Type B pancreatic cell (in vitro differentiated cells): ENCODE measurements around the gene VMO1. TPM values are rescaled to one million over a fixed set of nuclear protein-coding genes. Genes with fewer than 3 reads are reported as not detected.

Source experiments
- DNase-seq: peaks from one replicate; pipeline ENCODE4 v3.0.0; 2021; ENCODE audit warnings: mixed read lengths; ENCODE audit not compliant: unreplicated experiment; ENCODE audit errors: extremely low spot score
- H3K27ac Mint-ChIP-seq: 2 replicates; pipeline ENCODE4 v1.8.0; 2021; ENCODE audit warnings: mild to moderate bottlenecking, mixed read lengths
- H3K27me3 Mint-ChIP-seq: 2 replicates; pipeline ENCODE4 v1.8.0; 2021; ENCODE audit warnings: mixed read lengths
- H3K36me3 Mint-ChIP-seq: 2 replicates; pipeline ENCODE4 v1.8.0; 2021; ENCODE audit warnings: mixed read lengths
- H3K4me1 Mint-ChIP-seq: one replicate; pipeline ENCODE4 v1.8.0; 2021; ENCODE audit warnings: mixed read lengths; ENCODE audit not compliant: unreplicated experiment
- H3K4me3 Mint-ChIP-seq: 2 replicates; pipeline ENCODE4 v1.8.0; 2021; ENCODE audit warnings: mild to moderate bottlenecking, mixed read lengths
- H3K9me3 Mint-ChIP-seq: 2 replicates; pipeline ENCODE4 v1.8.0; 2021; ENCODE audit warnings: mixed read lengths
- total RNA-seq: library from RNA; stranded (reverse); gene quantifications from 2 replicates; pipeline ENCODE4 v1.2.1, GENCODE V29; 2021; ENCODE audit warnings: low replicate concordance
- TF ChIP-seq, protein P1 (sequence below): fragments of 200-600 bp; sonication (generic); conservative IDR thresholded peaks from 2 replicates; pipeline ENCODE4 v1.5.0; 2021; ENCODE audit warnings: antibody characterized with exemption, mild to moderate bottlenecking

VMO1 gene
- total RNA-seq, 1 donor from 2014 or later, result 1.8 TPM

DNA sequence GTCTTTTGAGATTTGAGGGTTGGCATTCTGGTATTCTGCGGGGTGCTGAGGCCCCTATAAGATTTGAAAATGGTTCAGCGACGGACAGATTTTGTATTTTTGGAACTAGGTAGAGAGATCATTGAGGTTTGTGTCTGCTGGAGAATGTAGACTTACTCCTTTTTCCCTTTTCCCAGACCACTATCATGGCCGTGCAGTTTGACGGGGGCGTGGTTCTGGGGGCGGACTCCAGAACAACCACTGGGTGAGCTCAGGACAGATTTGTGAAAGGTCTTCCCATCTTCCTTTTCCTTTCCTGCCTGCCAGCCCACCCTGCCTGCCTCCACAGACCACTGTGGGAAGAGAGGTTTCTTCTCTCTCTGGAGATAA lies 10.4 kb upstream of the VMO1 start:
- Mint-ChIP-seq H3K9me3 (no peaks in the 10 kb centered on the region), H3K27me3 (no peaks in the 10 kb centered on the region), H3K4me3 (peak overlapping the region; percentile 100), H3K36me3 (peaks cover 5% of the 10 kb centered on the region), H3K27ac (peak overlapping the region; percentile 97), H3K4me1 (peaks cover 14% of the 10 kb centered on the region)
- DNase-seq, result no peak
- TF ChIP-seq, protein P1, sequence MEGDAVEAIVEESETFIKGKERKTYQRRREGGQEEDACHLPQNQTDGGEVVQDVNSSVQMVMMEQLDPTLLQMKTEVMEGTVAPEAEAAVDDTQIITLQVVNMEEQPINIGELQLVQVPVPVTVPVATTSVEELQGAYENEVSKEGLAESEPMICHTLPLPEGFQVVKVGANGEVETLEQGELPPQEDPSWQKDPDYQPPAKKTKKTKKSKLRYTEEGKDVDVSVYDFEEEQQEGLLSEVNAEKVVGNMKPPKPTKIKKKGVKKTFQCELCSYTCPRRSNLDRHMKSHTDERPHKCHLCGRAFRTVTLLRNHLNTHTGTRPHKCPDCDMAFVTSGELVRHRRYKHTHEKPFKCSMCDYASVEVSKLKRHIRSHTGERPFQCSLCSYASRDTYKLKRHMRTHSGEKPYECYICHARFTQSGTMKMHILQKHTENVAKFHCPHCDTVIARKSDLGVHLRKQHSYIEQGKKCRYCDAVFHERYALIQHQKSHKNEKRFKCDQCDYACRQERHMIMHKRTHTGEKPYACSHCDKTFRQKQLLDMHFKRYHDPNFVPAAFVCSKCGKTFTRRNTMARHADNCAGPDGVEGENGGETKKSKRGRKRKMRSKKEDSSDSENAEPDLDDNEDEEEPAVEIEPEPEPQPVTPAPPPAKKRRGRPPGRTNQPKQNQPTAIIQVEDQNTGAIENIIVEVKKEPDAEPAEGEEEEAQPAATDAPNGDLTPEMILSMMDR, result no peak

DNA sequence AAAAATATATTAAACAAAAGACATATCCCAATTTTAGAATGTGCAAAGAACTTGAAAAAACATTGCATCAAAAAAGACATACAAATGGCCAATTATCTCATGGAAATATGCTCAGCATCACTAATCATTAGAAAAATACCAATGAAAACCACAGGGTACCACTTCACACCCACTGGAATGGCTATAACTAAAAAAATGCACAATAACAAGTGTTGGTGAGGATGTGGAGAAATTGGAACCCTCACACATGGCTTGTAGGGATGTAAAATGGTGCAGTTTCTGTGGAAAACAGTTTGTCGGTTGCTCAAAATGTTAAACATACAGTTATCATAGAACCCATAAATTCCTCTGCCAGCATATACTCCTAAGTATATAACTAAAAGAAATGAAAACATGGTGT lies 9.0 kb upstream of the VMO1 start:
- H3K4me3 Mint-ChIP-seq, result peak overlapping the region; percentile 100
- H3K4me1 Mint-ChIP-seq, result peaks cover 6% of the 10 kb centered on the region
- peaks cover 5% of the 10 kb centered on the region for H3K36me3 Mint-ChIP-seq
- peaks cover 3% of the 10 kb centered on the region for H3K27me3 Mint-ChIP-seq
- TF ChIP-seq, protein P1, result no peak
- no peaks in the 10 kb centered on the region for H3K9me3 Mint-ChIP-seq
- H3K27ac Mint-ChIP-seq, result peak overlapping the region; percentile 97
- no peak for DNase-seq

DNA sequence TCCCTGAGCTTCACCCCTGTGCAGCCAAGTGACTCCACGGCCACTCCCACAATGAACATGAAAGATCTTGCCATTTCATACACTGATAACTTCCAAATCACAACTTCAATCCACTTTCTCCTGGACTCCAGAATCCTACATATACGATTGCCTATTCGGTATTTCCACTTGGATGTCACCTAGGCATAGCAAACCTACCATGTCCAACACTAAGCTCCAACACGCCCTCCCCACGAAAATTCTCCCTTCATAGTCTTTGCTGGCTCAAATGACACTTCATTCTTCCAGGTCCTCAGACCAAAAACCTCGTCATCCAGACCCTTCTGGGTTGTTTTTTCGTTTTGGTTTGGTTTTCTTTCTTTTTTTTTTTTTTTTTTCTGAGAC lies 4.5 kb upstream of the VMO1 start:
- no peaks in the 10 kb centered on the region for H3K9me3 Mint-ChIP-seq
- no peak for DNase-seq
- peak overlapping the region; percentile 84 for H3K27ac Mint-ChIP-seq
- H3K36me3 Mint-ChIP-seq, result no peaks in the 10 kb centered on the region
- TF ChIP-seq, protein P1, result no peak
- H3K4me1 Mint-ChIP-seq, result peaks cover 15% of the 10 kb centered on the region
- H3K4me3 Mint-ChIP-seq, result peak overlapping the region; percentile 83
- peaks cover 12% of the 10 kb centered on the region for H3K27me3 Mint-ChIP-seq

DNA sequence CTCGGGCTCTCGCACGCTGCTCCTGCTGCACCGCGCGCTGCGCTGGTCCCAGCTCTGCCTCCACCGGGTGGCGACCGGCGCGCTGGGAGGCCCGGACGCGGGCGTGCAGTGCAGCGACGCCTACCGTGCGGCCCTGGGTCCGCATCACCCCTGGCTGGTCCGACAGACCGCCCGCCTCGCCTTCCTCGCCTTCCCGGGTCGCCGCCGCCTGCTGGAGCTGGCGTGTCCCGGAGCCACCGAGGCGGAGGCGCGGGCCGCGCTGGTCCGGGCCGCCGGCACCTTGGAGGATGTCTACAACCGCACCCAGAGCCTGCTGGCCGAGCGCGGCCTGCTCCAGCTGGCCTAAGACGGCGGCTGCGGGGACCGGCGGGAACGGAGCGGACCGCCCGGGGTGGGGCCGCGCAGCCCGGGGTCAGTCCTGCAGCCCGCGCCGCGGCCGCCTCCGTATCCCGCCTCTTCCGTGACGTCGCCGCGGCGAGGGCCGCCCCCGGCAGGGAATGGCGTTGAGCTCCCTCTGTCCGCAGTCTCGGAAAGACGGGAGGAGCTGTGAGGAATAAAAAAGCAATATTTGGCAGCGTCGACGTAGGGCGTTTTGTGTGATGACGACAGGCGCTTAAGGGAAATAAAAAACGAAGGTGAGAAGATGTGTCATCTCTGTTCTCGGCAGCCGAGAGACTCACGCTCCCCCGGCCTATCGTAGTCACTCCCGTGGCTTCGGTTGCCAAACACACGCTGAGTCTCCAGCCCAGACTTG lies 4.0 kb upstream of the VMO1 start:
- Mint-ChIP-seq H3K27ac (peak overlapping the region; percentile 84), H3K36me3 (no peaks in the 10 kb centered on the region), H3K27me3 (peaks cover 12% of the 10 kb centered on the region), H3K4me3 (peak overlapping the region; percentile 83), H3K4me1 (peaks cover 14% of the 10 kb centered on the region), H3K9me3 (no peaks in the 10 kb centered on the region)
- TF ChIP-seq, protein P1, result peak; percentile 83
- peak; percentile 90 for DNase-seq

DNA sequence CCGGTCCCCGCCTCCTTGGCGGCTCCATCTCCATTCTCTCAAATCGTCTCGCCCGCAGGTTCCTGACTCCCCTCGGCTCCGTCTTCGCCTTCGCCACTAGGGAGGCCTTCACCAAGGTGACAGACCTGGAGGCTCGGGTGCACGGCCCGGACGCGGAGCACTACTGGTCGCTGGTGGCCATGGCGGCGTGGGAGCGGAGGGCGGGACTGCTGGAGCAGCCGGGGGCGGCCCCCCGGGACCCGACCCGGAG lies 3.5 kb upstream of the VMO1 start:
- H3K4me3 Mint-ChIP-seq, result peak overlapping the region; percentile 91
- H3K9me3 Mint-ChIP-seq, result no peaks in the 10 kb centered on the region
- TF ChIP-seq, protein P1, result no peak
- no peaks in the 10 kb centered on the region for H3K36me3 Mint-ChIP-seq
- DNase-seq, result no peak
- peaks cover 12% of the 10 kb centered on the region for H3K27me3 Mint-ChIP-seq
- H3K4me1 Mint-ChIP-seq, result peaks cover 14% of the 10 kb centered on the region
- H3K27ac Mint-ChIP-seq, result peak overlapping the region; percentile 58
